Glomerular endothelial cell (primary cell): ENCODE results near the gene DENND2D. TPM values are rescaled to one million over a fixed set of nuclear protein-coding genes. Genes with fewer than 3 reads are reported as not detected.

Experiments used
- DNase-seq: peaks from one replicate; pipeline ENCODE4 v3.0.0-alpha.2; 2011; ENCODE audit warnings: low read depth, low spot score; ENCODE audit errors: extremely low read depth
- total RNA-seq: library from RNA; depleted of rRNA; stranded (reverse); fragments of >200 nt; gene quantifications from 2 replicates; pipeline ENCODE4 v1.2.3, GENCODE V29; 2015

The DENND2D gene
- total RNA-seq, 1 donor from 2014 or later: 3.4 TPM

DNA sequence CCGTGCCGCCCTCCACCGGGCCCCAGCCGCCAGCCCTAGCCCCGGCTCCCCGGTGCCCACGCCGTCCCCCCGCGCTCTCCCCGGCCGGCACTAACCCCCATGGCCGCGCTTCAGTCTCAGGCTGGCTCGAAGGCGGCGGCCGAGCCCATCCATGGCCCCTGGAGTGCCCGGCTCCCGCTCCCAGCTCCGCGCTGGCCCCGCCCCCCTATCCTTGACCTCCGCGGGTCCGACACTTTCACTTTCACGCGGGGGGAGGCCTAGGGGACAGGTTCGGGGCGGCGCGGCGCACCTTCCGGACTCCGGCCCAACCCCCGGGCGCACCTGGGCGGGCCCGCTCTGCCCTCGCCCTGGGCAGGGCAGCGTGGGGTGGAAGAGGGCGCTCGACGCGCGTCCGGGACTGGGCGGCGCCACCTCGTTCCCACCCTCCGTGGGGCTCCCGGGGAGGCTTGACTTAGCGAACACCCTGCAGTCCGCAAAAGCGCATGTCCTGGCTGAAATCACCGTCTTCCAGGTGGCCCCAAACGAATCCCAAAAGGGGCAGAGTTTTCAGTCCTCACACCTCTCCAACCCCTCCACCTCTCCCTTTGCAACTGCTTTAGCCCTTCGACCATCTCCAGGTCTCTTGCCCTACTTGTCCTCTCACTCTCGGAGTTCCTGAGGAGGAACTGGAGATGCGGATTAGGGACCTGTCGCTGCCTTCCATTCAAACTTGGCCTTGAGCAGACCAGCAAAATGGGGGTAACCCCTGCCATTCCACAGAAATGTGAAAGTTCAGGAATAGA is 3.9 kb upstream of the DENND2D start:
- no peak for DNase-seq

DNA sequence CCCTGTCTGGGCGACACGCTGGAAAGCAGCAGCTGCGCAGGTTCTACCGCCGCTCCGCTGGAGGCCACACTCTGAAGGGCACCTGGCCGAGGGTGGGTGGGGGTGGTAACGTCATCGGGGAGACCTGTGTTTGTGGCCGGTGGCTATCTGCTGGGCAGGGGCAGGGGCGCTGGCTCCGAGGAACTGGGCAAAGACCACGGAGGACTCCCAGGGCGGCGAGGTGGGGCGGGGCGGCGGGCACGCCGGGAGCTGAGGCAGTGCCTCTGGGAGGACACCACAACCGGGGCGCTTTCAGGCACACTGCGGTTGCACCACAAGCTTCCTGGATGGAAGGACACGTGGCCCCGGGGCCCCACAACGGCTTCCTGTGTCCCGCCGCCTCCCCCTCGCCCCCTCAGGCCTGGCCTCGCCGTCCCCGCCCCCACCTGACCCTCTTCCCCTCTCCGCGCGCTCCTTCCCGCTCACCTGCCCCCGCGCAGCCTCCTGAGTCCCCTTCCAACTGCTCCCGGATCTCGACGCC is 3.3 kb upstream of the DENND2D start:
- DNase-seq: no peak

DNA sequence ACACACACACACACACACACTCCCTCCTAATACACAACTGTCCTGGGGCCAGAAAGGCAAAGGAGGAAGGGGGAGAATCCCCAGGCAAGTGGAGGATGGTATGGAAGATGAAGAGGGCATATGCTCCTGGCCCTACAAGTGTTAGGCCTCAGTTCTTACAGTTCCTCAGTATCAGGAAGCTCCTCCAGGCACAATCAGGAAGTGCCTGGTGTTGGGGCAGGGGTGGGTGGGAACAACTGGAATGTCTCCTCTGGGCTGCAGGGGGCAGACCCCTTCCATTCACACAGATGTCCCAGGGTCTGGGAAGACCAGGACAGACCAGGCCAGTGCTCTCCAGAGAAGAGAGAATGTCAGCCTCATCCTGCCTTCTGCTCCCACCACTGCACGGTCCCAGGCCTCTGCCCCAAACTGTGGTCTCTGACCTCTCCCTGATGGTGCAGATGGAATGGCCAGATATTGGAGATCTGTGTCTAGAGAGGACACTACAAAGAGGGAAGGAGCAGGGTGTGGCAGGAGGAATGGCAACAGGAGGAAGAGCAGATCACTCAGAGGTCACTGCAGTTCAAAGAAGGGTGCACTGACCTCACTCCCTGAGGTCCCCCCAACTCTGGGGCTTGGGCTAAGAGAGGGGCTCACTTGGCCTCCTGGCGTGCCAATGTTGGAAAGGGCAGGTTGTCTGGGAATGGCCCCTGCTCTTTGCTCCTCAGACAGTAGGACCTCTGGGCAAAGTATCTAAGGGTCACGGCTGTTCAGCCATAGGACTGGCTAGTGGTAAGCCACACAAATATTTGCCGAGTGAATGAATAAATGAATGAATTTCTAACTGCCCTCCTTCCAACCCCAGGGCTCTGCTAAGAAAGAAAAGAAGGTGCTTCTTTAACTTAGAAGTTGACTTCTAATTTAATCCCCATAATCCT is 2.5 kb upstream of the DENND2D start:
- no peak for DNase-seq

DNA sequence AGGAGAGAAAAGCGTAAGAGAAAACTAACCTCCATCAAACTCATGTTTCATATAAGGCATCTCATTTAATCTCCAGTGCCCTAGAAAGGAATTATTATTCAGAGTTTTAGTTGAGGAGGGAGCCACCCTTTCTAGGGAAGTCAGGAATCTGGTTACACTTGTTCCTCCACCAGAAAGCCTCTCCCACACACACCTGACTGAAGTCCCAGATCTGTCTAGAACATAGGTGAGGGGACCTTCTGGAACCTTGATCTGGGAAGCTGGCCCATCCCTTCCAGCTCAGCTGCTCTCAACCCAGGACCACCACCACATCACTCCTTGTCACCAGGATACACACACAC is 1.9 kb upstream of the DENND2D start:
- no peak for DNase-seq

DNA sequence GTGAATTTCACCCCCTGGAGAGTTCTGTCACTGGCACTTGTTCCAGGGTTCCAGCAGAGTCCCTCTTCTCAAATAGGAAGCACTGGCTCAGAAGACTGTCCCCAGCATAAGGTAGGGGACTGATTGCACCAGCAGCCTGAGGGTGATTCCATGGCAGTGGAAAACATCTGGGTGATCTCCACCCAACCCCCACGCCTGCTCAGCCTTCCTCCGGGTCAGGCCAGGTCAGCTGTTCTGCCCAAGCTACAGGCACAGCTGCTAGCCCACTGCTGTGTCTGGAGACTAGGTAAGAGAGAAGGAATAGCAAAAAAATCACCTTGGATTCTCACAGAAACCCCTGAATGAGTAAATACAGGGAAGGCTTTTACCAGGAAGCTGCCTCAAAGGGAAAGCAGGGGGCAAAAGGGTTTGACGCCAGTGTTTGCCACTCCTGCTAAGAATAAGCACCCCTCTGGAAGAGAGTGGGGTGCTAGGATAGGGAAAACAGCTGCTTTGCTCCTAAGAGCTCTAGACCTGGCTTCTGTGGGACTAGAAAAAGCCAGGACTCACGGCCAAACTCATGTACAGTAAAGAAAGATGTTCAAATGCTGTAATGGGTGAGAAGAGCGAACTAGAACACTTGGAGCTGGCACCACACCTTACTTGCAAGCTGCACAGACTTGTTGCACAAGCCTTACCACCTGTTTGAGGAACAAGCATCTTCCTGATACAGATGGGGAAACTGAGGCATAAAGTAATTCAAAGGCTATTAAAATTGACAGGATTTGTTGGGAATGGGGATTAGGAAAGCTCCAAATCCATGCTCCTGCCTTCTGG is 1.0 kb upstream of the DENND2D start:
- no peak for DNase-seq

DNA sequence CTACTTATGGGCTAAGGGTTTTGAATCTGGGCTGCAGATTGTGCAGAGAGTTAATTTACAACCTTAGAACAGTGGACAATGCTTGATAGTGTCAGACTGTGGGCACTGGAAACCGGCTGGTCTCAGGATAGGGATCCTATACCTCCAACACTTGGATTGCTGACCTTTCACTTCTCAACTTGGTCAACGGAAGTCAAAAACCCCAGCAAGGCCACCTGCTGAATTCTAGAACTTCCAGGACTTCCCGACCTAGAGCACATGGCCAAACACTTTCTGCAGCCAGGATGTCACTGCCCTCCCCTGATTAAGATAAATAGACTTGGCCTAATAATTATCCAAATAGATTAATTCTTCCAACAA is 336 bp upstream of the DENND2D start:
- DNase-seq: no peak

DNA sequence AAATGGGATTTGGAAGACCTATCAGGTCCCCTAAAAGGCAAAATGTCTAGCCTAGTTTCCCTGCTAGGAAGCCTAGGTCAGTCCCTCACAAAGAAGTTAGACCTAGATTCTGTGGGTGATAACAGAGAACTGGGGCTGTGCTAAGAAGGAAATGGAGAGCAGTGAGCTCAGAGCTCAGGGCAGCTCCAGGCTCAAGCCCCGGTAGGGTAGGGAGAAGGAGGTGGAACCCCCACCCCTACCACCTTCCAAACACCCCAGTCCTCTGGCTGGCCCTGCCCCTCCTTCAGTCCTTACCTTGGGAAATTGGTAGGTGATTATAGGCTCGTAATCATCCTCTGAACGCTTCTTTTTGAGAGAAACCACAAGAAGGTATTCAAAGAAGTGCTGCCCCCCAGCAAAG is 1.1 kb downstream of the DENND2D start:
- DNase-seq: no peak

DNA sequence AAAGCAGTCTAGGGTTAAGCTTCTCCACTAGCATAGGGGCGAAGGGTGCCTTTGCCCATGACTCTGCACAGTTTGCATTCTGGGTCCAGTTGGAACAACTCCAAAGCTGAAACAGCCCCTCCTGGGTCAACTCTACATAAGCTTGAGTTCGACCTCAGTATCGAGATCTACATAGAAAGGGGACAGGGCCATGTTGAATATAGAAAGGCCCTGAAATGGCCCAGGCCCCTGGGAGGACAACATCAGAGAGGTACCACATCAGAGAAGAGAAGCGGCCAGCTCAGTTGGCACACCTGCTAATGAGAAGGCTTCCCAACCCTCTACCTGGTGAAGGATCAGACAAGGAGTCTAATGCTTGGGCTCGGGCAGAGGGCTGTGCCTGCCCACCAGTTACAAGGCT is 1.6 kb downstream of the DENND2D start:
- DNase-seq: no peak

DNA sequence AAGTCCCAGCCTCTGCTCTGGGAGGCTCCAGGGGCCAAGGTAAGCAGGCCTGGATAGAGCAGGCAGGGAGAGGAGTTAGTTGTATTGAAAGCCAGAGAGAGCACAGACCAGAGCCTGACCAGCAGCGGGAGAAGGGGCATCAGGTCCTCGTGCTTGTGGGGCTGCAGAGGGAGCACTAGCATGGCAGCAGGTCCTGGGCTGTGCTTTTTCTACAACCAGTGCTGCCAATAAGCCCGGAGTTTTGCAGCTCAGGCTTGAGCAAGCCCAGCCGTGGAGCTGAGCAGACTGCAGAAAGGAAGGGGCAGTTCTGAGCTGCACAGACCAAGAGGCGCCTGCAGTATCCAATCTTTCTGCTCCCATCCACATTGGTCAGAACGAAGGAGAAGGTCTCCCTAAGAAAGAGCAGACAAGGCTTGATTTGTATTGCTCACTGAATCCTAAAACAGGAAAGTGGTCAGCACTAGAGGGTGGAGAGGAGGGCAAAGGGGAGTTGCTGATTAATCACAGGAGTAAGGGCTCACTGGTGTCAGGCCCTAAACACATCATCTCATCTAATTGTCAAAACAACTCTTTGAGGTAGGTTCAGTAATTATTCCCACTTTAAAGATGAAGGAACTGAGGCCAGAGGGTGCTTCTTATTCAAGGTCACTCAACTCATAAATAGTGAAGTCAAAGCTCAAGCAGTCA is 2.7 kb downstream of the DENND2D start:
- DNase-seq: no peak

DNA sequence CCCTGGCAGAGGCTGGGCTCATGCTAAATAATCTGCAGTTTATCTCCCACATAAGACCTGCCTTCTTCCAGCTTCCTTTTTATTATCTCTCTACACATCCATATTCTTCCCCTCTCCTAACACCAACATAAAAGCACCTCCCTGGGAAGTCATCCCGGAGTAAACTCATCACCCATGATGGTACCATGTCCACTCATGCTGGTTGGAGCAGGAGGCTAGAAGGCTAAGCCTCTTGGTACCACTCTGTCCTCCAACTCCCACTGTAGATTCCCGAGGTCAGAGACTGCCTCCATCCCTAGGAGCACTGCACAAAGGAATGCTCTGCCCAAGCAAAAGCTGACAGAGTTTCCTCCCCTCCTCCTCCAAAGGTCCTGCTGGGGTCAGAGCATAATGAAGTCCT is 4.2 kb downstream of the DENND2D start:
- DNase-seq: no peak

DNA sequence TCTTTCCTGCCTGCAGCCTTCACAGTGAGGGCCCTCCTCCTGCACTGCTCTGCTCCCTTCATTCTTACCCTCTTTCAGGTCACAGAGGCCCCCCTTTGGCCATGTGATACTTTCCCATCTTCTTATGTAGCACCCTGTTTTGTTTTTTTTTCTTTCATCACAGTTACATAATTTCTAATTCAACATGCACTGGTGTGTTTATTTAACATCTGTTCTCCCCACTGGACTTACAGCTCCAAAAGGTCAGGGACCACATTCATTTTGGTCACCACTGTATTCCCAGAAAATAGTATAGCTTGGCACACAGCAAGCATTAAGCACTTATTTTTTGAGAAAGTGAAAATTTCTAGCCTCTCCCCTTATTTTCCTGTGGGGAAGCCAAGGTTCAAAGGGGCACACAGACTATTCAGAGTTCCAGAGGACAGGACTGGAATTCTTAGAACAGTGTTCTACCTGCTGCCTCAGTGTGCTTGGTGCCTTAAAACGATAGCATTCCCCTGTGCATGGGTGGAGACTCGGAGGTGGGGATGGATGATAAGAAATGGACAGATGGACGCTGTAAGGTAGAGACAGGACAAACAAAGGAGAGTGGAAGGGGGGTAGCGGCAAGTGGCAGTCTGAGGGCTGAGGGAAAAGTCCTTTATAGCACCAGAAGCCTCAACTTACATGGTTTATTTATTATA is 5.3 kb downstream of the DENND2D start:
- no peak for DNase-seq

DNA sequence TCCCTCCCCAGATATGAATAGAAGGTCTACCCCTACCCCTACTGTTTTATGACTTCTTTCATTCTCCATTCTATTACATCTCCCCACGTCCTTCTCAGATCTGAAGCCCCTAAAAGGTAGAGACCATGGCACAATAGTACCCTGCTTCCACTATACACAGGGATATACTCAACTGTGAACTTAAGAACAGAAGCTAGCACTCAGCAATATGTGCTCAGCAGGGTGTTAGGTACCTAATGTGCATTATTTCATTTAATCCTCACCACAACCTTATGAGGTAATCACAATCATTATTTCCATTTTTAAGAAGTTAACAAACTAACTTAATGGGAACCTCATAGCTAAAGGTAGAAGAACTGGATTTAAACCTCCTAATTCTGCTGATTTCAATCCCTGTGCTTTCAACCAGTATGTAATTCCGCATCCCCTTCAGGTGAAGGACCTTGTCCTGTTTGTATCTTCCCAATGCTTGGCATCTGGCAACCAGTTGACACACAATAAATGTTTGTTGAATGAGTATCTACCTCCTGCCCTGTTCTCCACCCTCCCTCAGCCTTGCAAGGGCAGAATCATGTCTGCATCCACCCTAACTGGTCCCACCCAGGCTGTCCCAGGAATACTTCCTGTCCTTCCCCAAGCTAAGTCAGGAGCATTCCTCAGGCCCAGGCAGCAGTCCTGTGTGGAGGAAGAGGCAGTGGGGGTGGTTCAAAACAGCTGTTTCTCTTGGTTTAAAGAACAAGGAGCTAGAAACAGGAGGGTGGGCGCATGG is 6.5 kb downstream of the DENND2D start:
- no peak for DNase-seq

DNA sequence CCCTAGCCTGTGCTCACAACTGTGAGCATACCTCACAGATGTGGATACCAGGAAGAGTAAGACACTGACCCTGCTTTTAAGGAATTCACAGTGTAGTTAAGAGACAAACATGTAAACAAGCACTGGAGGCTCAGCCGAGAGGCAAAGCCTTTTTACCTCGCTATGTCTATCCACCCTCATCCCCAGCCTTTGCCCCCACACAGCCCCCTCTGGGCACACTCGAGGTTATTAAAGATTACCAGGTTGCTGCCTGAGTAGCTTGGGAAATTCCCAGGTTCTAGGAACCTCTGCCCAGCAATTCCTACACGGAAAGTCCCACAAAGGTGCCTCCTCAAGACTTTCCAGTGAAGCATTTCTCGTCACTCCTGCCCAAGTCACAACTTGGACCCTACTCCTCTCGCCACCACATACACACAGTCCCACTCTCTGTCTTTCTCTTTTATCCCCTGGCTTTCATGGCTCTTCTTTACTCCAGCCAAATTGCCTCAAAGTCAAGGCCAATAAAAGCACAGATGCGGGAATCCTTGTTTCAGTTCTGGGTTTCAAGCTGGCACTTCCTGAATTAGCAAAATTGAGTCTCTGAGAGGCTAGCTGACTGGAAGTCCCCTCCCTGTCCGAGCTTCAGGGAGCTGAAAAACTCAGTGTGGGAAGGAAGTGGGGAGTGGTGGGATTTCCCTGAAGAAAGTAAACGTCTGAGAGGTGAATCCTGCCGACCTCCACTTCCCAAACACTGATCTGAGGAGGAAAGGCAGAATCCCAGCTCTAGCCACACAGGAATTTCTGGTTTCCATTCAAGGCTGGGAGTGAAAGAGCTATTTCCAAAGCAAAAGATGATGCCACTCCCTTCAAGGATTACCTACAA is 7.6 kb downstream of the DENND2D start:
- no peak for DNase-seq

DNA sequence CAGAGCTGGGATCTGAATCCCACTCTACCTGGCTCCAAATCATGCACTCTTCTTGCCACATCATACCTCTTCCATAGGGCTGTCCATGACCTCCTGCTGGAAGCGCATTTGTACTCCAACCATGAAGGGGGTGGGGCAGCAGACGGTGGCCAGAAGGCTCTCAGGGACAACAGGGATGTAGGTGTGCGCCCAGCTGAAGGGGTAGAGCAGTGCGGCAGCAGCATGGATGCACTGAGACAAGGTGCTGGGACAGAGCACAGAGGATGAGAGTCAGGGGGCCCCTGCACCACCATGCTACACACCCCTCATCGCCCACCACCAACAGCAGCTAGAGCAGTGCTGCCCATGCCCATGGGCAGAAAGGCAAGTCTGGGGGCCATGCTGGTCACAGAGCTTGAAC is 8.4 kb downstream of the DENND2D start:
- no peak for DNase-seq

DNA sequence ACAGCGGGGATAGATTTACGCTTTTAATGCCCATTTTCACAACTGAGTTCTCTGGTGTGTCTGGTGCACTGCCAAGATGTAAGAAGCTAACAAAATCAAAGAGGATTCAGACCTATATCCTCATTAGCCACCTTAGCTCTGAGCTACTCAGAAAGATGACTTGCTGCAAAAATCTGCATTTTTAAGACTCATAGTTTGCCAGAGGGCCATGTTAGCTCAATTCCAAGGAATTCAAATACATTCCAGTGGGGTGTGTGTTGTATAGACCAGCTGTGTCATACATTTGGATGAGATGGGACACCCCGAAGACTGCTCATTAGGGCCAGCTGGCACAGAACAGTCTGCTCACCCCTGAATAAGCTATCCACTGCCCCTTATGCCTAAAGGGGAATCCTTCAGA is 8.9 kb downstream of the DENND2D start:
- DNase-seq: no peak

DNA sequence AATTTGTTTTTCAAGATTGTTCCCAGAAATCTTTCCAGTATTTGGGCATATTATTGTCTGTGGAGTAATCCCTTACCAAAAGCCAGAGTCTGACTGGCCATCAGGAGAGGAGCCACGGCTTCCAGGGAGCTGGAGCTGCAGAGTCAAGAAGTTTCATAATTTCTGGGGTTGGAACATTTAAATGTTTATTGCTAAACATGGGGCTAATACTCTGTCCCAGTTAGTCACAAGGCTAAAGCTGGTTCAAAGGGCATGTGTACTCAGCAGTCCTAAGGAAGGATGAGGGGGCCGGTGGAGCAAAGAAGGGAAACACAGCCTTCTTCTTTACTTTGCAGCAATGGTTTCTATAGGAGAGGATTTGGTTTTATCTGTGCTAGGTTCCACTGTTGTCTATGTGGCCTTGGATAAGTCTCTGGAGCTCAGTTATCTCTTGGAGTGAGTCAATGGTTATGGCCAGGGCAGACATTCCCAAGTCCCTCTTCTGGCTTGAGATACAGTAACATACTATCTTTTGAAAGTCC is 9.5 kb downstream of the DENND2D start:
- no peak for DNase-seq

DNA sequence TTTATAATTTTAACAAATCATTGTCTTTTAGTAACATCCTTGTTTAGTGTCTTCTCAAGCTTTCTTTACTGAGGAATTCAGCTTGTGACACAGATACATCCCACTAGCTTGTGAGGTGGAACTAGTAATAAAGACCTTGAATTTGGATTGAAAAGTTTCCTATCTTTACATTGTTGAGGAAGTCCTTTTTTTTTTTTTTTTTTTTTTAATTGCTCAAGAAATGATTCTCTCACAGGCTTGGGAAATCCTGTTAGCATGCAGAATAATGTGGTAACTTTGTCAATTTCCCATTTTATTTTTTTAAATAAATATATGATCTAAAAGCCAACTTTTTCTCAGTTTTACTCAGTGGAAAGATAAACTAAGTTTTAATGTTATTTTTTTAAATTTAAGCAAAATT is 15.8 kb downstream of the DENND2D start:
- no peak for DNase-seq
